Glutamatergic neuron (in vitro differentiated cells): ENCODE data around the gene LIMD2. TPM values are rescaled to one million over a fixed set of nuclear protein-coding genes. Genes with fewer than 3 reads are reported as not detected.

ENCODE experiments used
- DNase-seq: peaks from one replicate; pipeline ENCODE4 v3.0.0; 2022
- H3K27ac Mint-ChIP-seq: one replicate; pipeline ENCODE4 v1.8.0; 2020; ENCODE audit warnings: mild to moderate bottlenecking, mixed read lengths, inconsistent platforms; ENCODE audit not compliant: unreplicated experiment
- H3K27me3 Mint-ChIP-seq: one replicate; pipeline ENCODE4 v1.8.0; 2020; ENCODE audit warnings: mild to moderate bottlenecking, moderate library complexity, mixed read lengths, inconsistent platforms; ENCODE audit not compliant: unreplicated experiment
- H3K36me3 Mint-ChIP-seq: one replicate; pipeline ENCODE4 v1.8.0; 2020; ENCODE audit warnings: mild to moderate bottlenecking, mixed read lengths, inconsistent platforms; ENCODE audit not compliant: unreplicated experiment
- H3K4me1 Mint-ChIP-seq: one replicate; pipeline ENCODE4 v1.8.0; 2020; ENCODE audit warnings: mild to moderate bottlenecking, low read depth, mixed read lengths, inconsistent platforms; ENCODE audit not compliant: unreplicated experiment
- H3K4me3 Mint-ChIP-seq: one replicate; pipeline ENCODE4 v1.8.0; 2020; ENCODE audit warnings: mild to moderate bottlenecking, mixed read lengths, inconsistent platforms; ENCODE audit not compliant: unreplicated experiment
- H3K9me3 Mint-ChIP-seq: one replicate; pipeline ENCODE4 v1.8.0; 2020; ENCODE audit warnings: mild to moderate bottlenecking, moderate library complexity, mixed read lengths, inconsistent platforms; ENCODE audit not compliant: unreplicated experiment
- total RNA-seq: library from RNA; stranded (reverse); fragmentation: NEBNext Ultra II Directional; extraction: Animal tissue kit (Norgen Biotek cat#: 25700); gene quantifications from one replicate; pipeline ENCODE4 v1.2.1, GENCODE V29; 2021; ENCODE audit not compliant: unreplicated experiment
- TF ChIP-seq, protein P1 (sequence below): fragments of 200-600 bp; sonication (generic); IDR thresholded peaks from one replicate; pipeline ENCODE4 v1.5.0; 2021; ENCODE audit not compliant: partially characterized antibody, unreplicated experiment

The LIMD2 gene
- total RNA-seq, 1 donor from 2014 or later, result 311 TPM

DNA sequence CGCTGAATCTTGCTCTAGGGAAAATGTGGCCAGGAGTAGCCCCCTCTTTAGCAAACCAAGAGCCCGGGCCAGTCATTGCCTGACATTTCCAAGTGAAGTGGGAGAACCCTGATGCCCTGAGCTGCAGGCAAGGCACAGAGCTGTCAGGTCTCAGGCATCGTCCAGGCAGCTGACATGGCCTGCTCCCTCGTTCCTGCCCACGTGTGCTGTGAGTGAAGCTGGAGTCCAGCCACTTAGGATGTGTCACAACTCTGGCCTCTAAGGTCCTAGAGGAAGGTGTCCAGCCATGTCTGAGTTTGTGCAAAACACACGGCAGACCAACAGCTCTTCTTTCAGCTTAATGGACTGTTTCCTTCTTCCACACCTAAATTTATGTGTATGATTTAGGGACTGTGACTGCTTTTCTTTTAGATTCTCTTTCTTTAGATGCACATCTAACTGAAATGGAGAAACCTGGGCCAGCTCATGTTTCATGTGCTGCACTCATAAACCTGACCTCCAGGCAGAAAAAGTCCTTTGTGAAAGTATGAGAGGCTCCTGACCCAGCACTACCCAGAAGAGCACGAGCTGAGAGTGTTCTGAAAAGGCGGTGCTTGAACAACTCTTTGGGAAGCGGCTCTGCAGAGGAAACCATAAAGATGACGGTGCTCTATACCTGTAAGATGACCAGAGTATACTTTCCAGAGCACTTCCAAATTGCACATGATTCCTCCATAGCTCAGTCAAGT is 14.8 kb upstream of the LIMD2 start:
- no peak for DNase-seq
- Mint-ChIP-seq H3K27me3 (no peaks in the 10 kb centered on the region), H3K36me3 (no peaks in the 10 kb centered on the region), H3K27ac (no peak overlapping the region), H3K4me3 (no peak overlapping the region), H3K4me1 (no peaks in the 10 kb centered on the region), H3K9me3 (no peaks in the 10 kb centered on the region)
- TF ChIP-seq, protein P1, sequence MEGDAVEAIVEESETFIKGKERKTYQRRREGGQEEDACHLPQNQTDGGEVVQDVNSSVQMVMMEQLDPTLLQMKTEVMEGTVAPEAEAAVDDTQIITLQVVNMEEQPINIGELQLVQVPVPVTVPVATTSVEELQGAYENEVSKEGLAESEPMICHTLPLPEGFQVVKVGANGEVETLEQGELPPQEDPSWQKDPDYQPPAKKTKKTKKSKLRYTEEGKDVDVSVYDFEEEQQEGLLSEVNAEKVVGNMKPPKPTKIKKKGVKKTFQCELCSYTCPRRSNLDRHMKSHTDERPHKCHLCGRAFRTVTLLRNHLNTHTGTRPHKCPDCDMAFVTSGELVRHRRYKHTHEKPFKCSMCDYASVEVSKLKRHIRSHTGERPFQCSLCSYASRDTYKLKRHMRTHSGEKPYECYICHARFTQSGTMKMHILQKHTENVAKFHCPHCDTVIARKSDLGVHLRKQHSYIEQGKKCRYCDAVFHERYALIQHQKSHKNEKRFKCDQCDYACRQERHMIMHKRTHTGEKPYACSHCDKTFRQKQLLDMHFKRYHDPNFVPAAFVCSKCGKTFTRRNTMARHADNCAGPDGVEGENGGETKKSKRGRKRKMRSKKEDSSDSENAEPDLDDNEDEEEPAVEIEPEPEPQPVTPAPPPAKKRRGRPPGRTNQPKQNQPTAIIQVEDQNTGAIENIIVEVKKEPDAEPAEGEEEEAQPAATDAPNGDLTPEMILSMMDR, result no peak

DNA sequence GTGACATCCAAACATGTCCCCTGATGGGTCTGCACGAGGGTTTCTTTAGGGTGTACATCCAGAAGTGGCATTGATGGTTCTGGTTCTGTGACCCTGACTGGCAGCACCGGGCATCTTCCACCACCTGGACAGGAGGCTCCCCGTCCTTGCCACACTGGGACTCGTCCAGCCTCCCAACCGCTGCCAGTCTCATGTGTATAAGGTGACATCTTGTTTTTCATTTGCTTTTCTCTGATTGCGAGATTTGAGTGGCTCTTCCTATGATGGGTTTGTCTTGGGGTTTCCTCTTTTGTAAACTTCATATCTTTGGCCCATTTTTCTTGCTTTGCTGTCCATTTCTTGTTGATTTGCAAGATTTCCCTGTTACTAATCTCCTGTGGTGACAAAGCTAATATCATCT is 9.2 kb upstream of the LIMD2 start:
- no peaks in the 10 kb centered on the region for H3K36me3 Mint-ChIP-seq
- H3K4me3 Mint-ChIP-seq, result no peak overlapping the region
- H3K9me3 Mint-ChIP-seq, result peaks cover 2% of the 10 kb centered on the region
- H3K4me1 Mint-ChIP-seq, result peaks cover 8% of the 10 kb centered on the region
- DNase-seq, result no peak
- TF ChIP-seq, protein P1, result no peak
- H3K27me3 Mint-ChIP-seq, result peaks cover 9% of the 10 kb centered on the region
- no peak overlapping the region for H3K27ac Mint-ChIP-seq

DNA sequence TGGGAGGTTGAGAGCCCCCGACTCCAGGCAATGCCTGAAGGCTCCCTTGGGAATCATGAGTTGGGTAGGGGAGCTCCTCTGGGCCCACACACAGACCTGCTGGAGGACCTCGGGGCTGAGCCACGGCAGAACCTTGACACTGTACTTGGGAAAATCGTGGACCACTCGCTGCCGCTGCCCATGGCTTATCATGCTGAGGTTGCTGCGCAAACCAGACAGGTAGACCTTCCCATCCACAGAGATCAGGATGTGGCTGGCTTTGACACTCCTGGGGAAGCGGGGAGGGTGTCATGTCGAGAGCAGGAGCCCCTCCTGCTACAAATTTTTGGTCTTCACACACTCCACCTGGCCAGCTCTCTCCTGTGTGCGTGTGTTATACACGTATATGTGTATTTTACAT is 7.2 kb upstream of the LIMD2 start:
- no peak overlapping the region for H3K27ac Mint-ChIP-seq
- DNase-seq, result no peak
- H3K36me3 Mint-ChIP-seq, result no peaks in the 10 kb centered on the region
- TF ChIP-seq, protein P1, result no peak
- peaks cover 9% of the 10 kb centered on the region for H3K9me3 Mint-ChIP-seq
- H3K27me3 Mint-ChIP-seq, result peaks cover 9% of the 10 kb centered on the region
- H3K4me3 Mint-ChIP-seq, result no peak overlapping the region
- H3K4me1 Mint-ChIP-seq, result peaks cover 26% of the 10 kb centered on the region

- no peak overlapping the region for H3K4me3 Mint-ChIP-seq
- no peak overlapping the region for H3K27ac Mint-ChIP-seq
- DNase-seq, result no peak
- peaks cover 26% of the 10 kb centered on the region for H3K4me1 Mint-ChIP-seq
- no peaks in the 10 kb centered on the region for H3K36me3 Mint-ChIP-seq
- TF ChIP-seq, protein P1, result no peak
- peaks cover 13% of the 10 kb centered on the region for H3K9me3 Mint-ChIP-seq
- peaks cover 12% of the 10 kb centered on the region for H3K27me3 Mint-ChIP-seq
Observed at GRCh38 chr17:63706336-63707082, 6.6 kb upstream of the LIMD2 start.

- Mint-ChIP-seq H3K36me3 (no peaks in the 10 kb centered on the region), H3K27me3 (peaks cover 16% of the 10 kb centered on the region), H3K4me3 (peak overlapping the region; percentile 72), H3K9me3 (peaks cover 18% of the 10 kb centered on the region), H3K4me1 (peaks cover 27% of the 10 kb centered on the region), H3K27ac (no peak overlapping the region)
- TF ChIP-seq, protein P1, result no peak
- no peak for DNase-seq
Observed at GRCh38 chr17:63705657-63706056, 5.7 kb upstream of the LIMD2 start.
